Activated CD4-positive, alpha-beta T cell treated with anti-CD3 and anti-CD28 coated beads for 1 hour (primary cell): Measurements from ENCODE around the gene ASAH2B.
A peak's percentile ranks its signal among the peaks of the same experiment; 100 is the strongest.
"Not testable (repeated sequence)": the region's sequence is repeated elsewhere in the genome, so short reads cannot be mapped to it uniquely, and the experiment has no call there.

ENCODE experiments used
- DNase-seq: peaks from one replicate; pipeline ENCODE4 v3.0.0-alpha.2; 2020

Gene ASAH2B

GRCh38 chr10:50739618-50740292, at the start of gene ASAH2B:
Gene ASAH2B (plus strand): TSS chr10:50739936. CDS start chr10:50745131, 5,195 bp downstream.
- peak; percentile 62 for DNase-seq

GRCh38 chr10:50697819-50698218, 41.9 kb upstream of the ASAH2B start:
- DNase-seq: not testable (repeated sequence)

- not testable (repeated sequence) for DNase-seq
Observed at GRCh38 chr10:50701947-50702346, 37.8 kb upstream of the ASAH2B start.

- not testable (repeated sequence) for DNase-seq
Observed at GRCh38 chr10:50702997-50703396, 36.7 kb upstream of the ASAH2B start.

- DNase-seq: not testable (repeated sequence)
Observed at GRCh38 chr10:50704436-50705079, 35.2 kb upstream of the ASAH2B start.

- DNase-seq: not testable (repeated sequence)
Observed at GRCh38 chr10:50706006-50706405, 33.7 kb upstream of the ASAH2B start.

GRCh38 chr10:50710241-50710640, 29.5 kb upstream of the ASAH2B start:
- not testable (repeated sequence) for DNase-seq

GRCh38 chr10:50723812-50724211, 15.9 kb upstream of the ASAH2B start:
- DNase-seq: not testable (repeated sequence)

GRCh38 chr10:50728112-50728511, 11.6 kb upstream of the ASAH2B start:
- DNase-seq: not testable (repeated sequence)

GRCh38 chr10:50738987-50739617, 634 bp upstream of the ASAH2B start:
- DNase-seq: not testable (repeated sequence)

GRCh38 chr10:50740293-50740648, 535 bp downstream of the ASAH2B start:
- DNase-seq: no peak

GRCh38 chr10:50742820-50743219, 3.1 kb downstream of the ASAH2B start:
- not testable (repeated sequence) for DNase-seq

- DNase-seq: not testable (repeated sequence)
Observed at GRCh38 chr10:50766774-50767513, 27.2 kb downstream of the ASAH2B start.

GRCh38 chr10:50772042-50772441, 32.3 kb downstream of the ASAH2B start:
- not testable (repeated sequence) for DNase-seq

- DNase-seq: not testable (repeated sequence)
Observed at GRCh38 chr10:50774868-50775267, 35.1 kb downstream of the ASAH2B start.

- not testable (repeated sequence) for DNase-seq
Observed at GRCh38 chr10:50780036-50780435, 40.3 kb downstream of the ASAH2B start.

GRCh38 chr10:50782017-50782416, 42.3 kb downstream of the ASAH2B start:
- not testable (repeated sequence) for DNase-seq

GRCh38 chr10:50787962-50788361, 48.2 kb downstream of the ASAH2B start:
- not testable (repeated sequence) for DNase-seq

- DNase-seq: no peak
Observed at GRCh38 chr10:50788951-50789945, 49.5 kb downstream of the ASAH2B start.

- DNase-seq: no peak
Observed at GRCh38 chr10:50794490-50794889, 54.8 kb downstream of the ASAH2B start.

GRCh38 chr10:50796693-50797092, 57.0 kb downstream of the ASAH2B start:
- no peak for DNase-seq

GRCh38 chr10:50798297-50798696, 58.6 kb downstream of the ASAH2B start:
- no peak for DNase-seq
